Esophagus (tissue), 2 donors: ENCODE measurements around the gene ME3. TPM values are rescaled to one million over a fixed set of nuclear protein-coding genes. Genes with fewer than 3 reads are reported as not detected.

Source experiments
- H3K27ac ChIP-seq, 2 donors: one replicate each; pipeline ENCODE4 v1.5.1; 2013; ENCODE audit warnings: low read depth in 2 of 2, mild to moderate bottlenecking in 2 of 2, inconsistent platforms in 1 of 2, low read length in 1 of 2, moderate library complexity in 1 of 2
- H3K27me3 ChIP-seq, 2 donors: one replicate each; pipeline ENCODE4 v1.6.1; 2013; ENCODE audit warnings: low read length in 2 of 2, control low read depth in 1 of 2, mild to moderate bottlenecking in 1 of 2; ENCODE audit not compliant: insufficient read depth in 2 of 2, control insufficient read depth in 1 of 2
- H3K36me3 ChIP-seq, 2 donors: one replicate each; pipeline ENCODE4 v1.6.1; 2013; ENCODE audit warnings: low read length in 1 of 2; ENCODE audit not compliant: control insufficient read depth in 2 of 2, insufficient read depth in 2 of 2
- H3K4me1 ChIP-seq, 2 donors: one replicate each; pipeline ENCODE4 v1.6.1; 2013; ENCODE audit warnings: low read length in 1 of 2; ENCODE audit not compliant: control insufficient read depth in 2 of 2, insufficient read depth in 2 of 2
- H3K4me3 ChIP-seq, 2 donors: one replicate each; pipeline ENCODE4 v1.5.1; 2013; ENCODE audit warnings: low read length in 2 of 2, mild to moderate bottlenecking in 2 of 2, low read depth in 1 of 2, moderate library complexity in 1 of 2
- H3K9me3 ChIP-seq, 2 donors: one replicate each; pipeline ENCODE4 v1.6.1; 2013; ENCODE audit warnings: mild to moderate bottlenecking in 2 of 2, low read depth in 1 of 2, low read length in 1 of 2, moderate library complexity in 1 of 2; ENCODE audit not compliant: control insufficient read depth in 2 of 2, insufficient read depth in 1 of 2
- WGBS, 2 donors: extraction: QIAGEN DNeasy Blood & Tissue Kit; methylation state at CpG; one replicate each; pipeline ENCODE4 v1.1.7; 2013; 5-methylcytosine and 5-hydroxymethylcytosine counted together
- polyA plus RNA-seq, 2 donors: library from polyadenylated mRNA; stranded (reverse); fragments of 200-250 nt; gene quantifications; one replicate each; pipeline ENCODE4 v1.2.3, GENCODE V29; 2013
- donor health status: healthy with polysubstance abuse.
- donor health status: Bipolar disorder and iron deficiency.

ME3 gene
- polyA plus RNA-seq, 2 donors: 3.0 to 4.5 TPM

DNA sequence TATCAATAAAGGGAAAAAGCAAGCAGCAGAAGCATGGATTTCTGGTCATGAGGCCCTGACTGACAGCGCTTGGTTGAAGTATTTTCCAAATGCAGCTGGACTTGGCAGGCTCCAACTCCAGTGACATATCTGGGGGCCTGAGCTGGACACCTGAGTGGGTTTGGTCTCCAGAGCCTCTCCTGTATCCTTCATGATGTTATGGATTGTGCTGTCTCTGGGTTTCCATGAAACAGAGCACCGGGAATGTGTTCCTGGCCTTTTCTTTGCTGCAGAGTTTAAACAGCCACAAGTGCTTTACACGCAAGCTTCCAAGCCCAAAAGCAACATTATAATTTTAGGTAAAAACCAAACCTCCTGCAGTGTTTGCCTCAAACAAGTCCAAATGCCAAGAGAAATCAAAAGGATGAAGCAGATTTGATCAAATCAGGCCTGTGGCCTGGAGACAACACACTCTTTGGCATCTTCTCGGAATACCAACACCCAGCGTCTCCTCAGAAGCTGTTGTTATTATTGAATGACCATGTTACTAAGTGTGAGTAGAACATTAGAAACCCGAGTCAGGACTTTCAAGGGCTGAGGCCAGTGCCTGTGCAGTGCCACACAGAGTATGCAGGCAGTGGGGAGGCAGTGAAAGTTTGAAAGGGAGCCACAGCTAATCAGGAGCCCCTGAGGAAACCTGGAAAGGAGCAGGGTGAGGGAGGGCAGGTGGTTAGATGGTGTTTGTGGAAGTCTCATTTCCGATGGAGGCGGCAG is 42.0 kb downstream of the ME3 start:
- 85 to 89% methylated on average over 8 of the region's 8 CpGs for WGBS, 2 donors
- no peak overlapping the region for H3K4me3 ChIP-seq
- no peak overlapping the region for H3K27ac ChIP-seq
- peaks cover 0 to 2% of the 10 kb centered on the region in 2 donors for H3K4me1 ChIP-seq
- H3K36me3 ChIP-seq: no peaks in the 10 kb centered on the region
- no peaks in the 10 kb centered on the region for H3K27me3 ChIP-seq
- no peaks in the 10 kb centered on the region for H3K9me3 ChIP-seq

DNA sequence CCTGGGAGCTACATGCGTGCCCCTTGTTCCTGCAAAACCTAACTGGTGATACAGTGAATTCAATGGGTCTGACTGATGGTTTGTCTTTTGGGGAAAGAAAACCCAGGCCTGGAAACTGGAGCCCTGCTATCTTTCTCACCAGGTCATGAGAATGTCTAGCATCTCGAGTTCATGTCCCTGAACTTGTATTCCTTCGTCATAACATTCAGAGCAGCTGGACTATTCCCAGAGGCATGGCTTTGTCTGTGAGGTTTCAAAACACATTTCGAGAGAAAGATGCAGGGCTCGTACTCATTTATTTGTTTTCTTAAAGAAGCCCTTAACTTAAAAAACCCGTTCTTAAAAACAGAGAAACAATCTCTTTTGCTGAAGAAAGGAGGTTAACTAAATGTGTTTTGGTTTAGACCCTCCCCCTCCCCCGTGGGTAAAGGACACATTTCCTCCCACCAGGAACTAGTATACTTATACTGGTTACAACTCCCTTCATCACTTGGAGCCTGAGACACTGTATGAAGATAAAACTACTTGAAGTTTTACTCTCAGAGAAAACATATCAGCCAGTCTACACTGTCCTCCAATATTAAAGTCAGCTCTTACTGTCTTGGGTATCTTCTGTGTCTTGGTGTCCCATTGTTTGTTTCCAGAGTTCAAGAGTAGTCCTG is 43.2 kb downstream of the ME3 start:
- WGBS, 2 donors: 67 to 74% methylated on average over 7 of the region's 7 CpGs
- H3K9me3 ChIP-seq: no peaks in the 10 kb centered on the region
- no peaks in the 10 kb centered on the region for H3K36me3 ChIP-seq
- no peaks in the 10 kb centered on the region for H3K27me3 ChIP-seq
- peak overlapping the region in 1 of 2 donors; percentile 12 for H3K27ac ChIP-seq
- H3K4me1 ChIP-seq: peaks cover 0 to 2% of the 10 kb centered on the region in 2 donors
- H3K4me3 ChIP-seq: no peak overlapping the region

DNA sequence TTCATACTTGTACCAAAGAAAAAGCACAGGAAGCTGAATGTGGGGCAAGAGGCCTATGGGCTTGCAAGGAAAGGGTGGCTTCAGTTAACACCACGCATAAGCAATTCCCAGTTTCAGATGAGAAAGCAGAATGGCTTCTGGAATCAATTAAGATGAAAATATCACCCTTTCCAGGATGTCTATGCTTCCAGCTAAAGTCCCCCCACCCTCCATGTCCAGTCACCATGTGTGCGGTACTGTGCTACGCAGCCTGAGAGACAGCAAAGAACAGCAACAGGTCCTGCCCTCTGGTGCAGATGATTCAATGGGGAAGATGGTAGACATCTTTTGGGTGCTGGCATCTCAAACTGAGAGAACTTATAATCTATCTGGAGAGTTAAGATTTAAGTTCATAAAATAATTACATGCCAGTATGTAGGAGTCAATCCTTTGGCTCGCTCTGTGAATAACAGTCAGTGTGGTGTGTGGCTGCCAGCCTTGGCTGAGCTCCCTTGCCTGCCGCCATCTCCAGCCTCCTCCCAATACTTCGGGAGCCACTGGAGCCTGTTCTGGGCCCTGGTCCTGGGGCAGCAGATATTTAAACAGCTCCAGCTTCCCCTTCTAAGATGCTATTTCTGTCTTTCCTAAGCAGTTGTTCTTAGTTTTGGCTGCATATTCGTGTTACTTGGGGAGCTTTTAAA is 44.5 kb downstream of the ME3 start:
- Histone ChIP-seq H3K27ac (peak overlapping the region; percentile 24 to 47), H3K4me1 (peaks cover 0 to 2% of the 10 kb centered on the region in 2 donors), H3K4me3 (no peak overlapping the region), H3K27me3 (no peaks in the 10 kb centered on the region), H3K36me3 (no peaks in the 10 kb centered on the region), H3K9me3 (no peaks in the 10 kb centered on the region)
- 65 to 73% methylated on average over 7 of the region's 7 CpGs for WGBS, 2 donors

DNA sequence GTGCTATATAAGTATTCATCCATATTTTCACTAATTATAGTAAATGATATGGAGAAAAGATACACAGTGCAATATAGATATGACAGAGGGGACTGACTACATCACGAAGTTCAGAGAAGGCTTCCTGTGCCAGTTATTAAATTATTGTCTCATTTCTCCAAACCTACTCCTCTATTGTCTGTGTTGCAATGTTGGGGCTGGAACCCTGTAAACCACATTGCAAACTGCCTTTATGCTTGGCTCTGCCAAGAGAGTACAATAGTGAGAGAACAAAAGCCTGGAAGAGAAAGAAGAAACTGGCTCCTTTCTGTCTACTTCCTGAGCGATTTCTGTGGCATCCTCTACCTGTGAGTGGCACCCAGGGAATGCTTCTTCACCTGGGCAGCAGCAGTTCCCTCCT is 46.4 kb downstream of the ME3 start:
- H3K4me3 ChIP-seq: no peak overlapping the region
- H3K36me3 ChIP-seq: no peaks in the 10 kb centered on the region
- no peaks in the 10 kb centered on the region for H3K27me3 ChIP-seq
- 74 to 78% methylated on average over 2 of the region's 2 CpGs for WGBS, 2 donors
- H3K4me1 ChIP-seq: no peaks in the 10 kb centered on the region
- no peaks in the 10 kb centered on the region for H3K9me3 ChIP-seq
- H3K27ac ChIP-seq: no peak overlapping the region

DNA sequence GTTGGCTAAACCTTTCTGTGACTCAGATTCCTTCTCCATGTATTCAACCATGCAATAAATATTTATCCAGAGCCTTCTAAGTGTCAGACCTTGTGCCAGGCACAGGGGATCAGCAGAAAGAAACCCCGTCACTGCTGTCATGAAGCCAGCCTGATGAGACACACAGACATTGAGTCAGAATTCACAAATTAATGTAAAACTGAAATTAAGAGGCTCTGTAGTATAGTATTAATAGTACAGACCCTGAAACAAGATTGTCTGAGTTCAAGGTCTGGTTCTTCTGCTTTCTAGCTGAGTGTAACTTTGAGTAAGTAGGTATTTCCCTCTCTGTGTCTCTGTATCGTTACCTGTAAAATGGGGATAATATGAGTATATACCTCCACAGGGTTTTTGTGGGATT is 46.9 kb downstream of the ME3 start:
- no peak overlapping the region for H3K27ac ChIP-seq
- no peaks in the 10 kb centered on the region for H3K9me3 ChIP-seq
- no peaks in the 10 kb centered on the region for H3K36me3 ChIP-seq
- H3K27me3 ChIP-seq: no peaks in the 10 kb centered on the region
- 66 to 79% methylated on average over 2 of the region's 2 CpGs for WGBS, 2 donors
- H3K4me1 ChIP-seq: no peaks in the 10 kb centered on the region
- H3K4me3 ChIP-seq: no peak overlapping the region

DNA sequence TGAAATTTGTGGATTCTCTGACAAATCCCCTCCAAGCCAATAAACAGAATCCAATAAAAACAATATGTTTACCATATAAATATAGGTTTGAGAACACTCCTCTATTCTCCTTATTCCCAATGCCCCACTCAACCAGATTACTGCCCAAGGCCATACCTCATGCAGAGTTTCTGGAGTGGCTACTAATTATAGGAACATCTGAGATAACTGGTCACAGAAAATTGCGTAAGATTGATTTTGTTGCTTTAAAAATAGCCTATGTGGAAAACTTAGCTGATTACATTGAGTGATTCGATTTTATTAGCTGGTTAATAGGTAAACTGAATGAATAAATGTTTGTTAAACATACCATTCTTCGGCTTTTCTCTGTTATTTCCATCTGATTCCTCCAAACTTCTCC is 48.0 kb downstream of the ME3 start:
- WGBS, 2 donors: 49 to 71% methylated on average over 3 of the region's 3 CpGs

DNA sequence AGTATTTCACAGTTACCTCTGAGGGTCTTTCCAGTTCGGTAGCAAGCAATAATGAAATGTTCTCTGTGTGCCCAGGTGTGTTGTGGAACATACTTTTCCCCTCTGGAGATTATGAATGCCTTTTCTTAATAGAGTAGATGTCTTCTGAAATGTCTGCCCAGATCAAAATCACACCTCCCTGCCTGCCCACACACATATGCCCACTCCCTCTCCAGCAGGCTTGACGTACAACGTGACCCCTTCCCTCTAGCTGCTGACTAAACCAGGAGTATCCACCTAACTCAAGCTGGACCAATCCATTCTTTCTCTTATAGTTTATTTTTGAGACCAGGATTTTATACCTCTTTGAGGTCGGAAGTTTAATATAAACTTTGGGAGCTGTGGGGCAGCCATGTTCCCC is 48.7 kb downstream of the ME3 start:
- H3K36me3 ChIP-seq: no peaks in the 10 kb centered on the region
- H3K27me3 ChIP-seq: no peaks in the 10 kb centered on the region
- no peak overlapping the region for H3K4me3 ChIP-seq
- WGBS, 2 donors: 80 to 87% methylated on average over 4 of the region's 4 CpGs
- H3K9me3 ChIP-seq: no peaks in the 10 kb centered on the region
- H3K4me1 ChIP-seq: no peaks in the 10 kb centered on the region
- H3K27ac ChIP-seq: no peak overlapping the region

More for the DNA sequence above, 48.0 kb downstream of the ME3 start:
- no peaks in the 10 kb centered on the region for H3K36me3 ChIP-seq
- H3K27ac ChIP-seq: no peak overlapping the region
- H3K4me3 ChIP-seq: no peak overlapping the region
- no peaks in the 10 kb centered on the region for H3K4me1 ChIP-seq
- no peaks in the 10 kb centered on the region for H3K27me3 ChIP-seq
- H3K9me3 ChIP-seq: no peaks in the 10 kb centered on the region

DNA sequence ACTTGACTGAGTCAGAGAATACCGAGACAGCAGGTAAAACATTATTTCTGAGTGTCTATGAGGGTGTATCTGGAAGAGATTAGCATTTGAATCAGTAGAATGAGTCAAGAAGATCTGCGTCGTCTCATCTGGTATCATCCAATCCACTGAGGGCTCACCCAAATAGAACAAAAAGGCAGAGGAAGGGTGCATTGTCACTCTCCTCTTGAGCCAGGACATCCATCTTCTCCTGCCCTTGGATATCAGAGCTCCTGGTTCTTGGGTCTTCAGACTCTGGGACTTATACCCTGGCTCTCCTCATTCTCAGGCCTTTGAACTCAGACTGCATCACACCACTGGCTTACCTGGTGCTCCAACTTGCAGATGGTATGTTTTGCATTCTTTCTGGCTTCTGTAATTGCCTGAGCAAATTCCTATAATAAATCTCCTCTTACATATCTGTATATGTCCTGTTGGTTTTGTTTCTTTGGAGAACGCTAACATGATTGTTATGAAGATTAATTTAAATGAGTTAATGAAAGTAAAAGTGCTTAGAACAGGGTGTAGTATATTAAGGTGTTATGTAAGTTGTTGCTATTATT is 49.3 kb downstream of the ME3 start:
- no peaks in the 10 kb centered on the region for H3K9me3 ChIP-seq
- no peaks in the 10 kb centered on the region for H3K36me3 ChIP-seq
- no peaks in the 10 kb centered on the region for H3K4me1 ChIP-seq
- 54 to 58% methylated on average over 4 of the region's 4 CpGs for WGBS, 2 donors
- no peak overlapping the region for H3K4me3 ChIP-seq
- H3K27ac ChIP-seq: peak overlapping the region in 1 of 2 donors; percentile 22
- H3K27me3 ChIP-seq: no peaks in the 10 kb centered on the region

DNA sequence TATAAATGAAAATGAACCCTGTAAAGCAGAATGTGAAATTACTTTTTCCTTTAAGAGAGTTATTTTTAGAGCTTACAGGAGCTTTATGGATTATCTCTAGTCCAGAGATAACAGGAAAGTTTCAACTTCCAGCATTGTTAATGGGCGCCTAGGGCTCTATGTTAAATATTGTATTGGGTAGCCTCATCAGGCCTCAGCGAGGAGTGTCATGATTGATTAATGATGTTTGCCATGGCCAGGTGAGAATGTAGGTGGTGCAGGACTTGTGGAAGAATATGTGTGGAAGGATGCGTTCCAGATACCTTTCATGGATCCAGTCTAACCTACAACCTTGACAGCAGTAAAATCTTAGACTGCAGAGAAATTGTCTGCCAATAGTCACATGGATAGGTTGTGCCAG is 50.6 kb downstream of the ME3 start:
- Histone ChIP-seq H3K27ac (no peak overlapping the region), H3K4me1 (no peaks in the 10 kb centered on the region), H3K4me3 (no peak overlapping the region), H3K9me3 (no peaks in the 10 kb centered on the region), H3K36me3 (no peaks in the 10 kb centered on the region), H3K27me3 (no peaks in the 10 kb centered on the region)
- 64 to 80% methylated on average over 3 of the region's 3 CpGs for WGBS, 2 donors
